Keratinocyte (primary cell): ENCODE measurements around the gene DLGAP1. TPM values are rescaled to one million over a fixed set of nuclear protein-coding genes. Genes with fewer than 3 reads are reported as not detected.

Source experiments
- DNase-seq: peaks from one replicate; pipeline ENCODE4 v3.0.0-alpha.2; 2011; ENCODE audit warnings: low read depth, missing footprints, low spot score
- FAIRE-seq: peaks from 2 replicates; lab custom pipeline; 2011; peaks lifted over from hg19 to GRCh38; lab: Jason Lieb, UNC
- H2AFZ ChIP-seq: 2 replicates; pipeline ENCODE4 v1.6.0; 2012; ENCODE audit warnings: low read length, control low read depth, inconsistent platforms; ENCODE audit not compliant: control insufficient read depth
- H3K27ac ChIP-seq: 2 replicates; pipeline ENCODE4 v1.5.1; 2011; ENCODE audit warnings: low read length; ENCODE audit not compliant: control insufficient read depth, insufficient read depth
- H3K27me3 ChIP-seq: 3 replicates; pipeline ENCODE4 v1.6.0; 2011; ENCODE audit warnings: low read length; ENCODE audit not compliant: control insufficient read depth, insufficient read depth; ENCODE audit errors: extremely low read depth
- H3K36me3 ChIP-seq, 2 experiments: 2 replicates in 1 of 2; 3 replicates in 1 of 2; pipeline ENCODE4 v1.5.1; 2011; ENCODE audit warnings: low read length in 2 of 2, mild to moderate bottlenecking in 1 of 2; ENCODE audit not compliant: control insufficient read depth in 2 of 2, insufficient read depth in 2 of 2; ENCODE audit errors: extremely low read depth in 1 of 2
- H3K4me1 ChIP-seq: 3 replicates; pipeline ENCODE4 v1.5.1; 2011; ENCODE audit warnings: low read length; ENCODE audit not compliant: control insufficient read depth, insufficient read depth; ENCODE audit errors: extremely low read depth
- H3K4me2 ChIP-seq: 3 replicates; pipeline ENCODE4 v1.6.0; 2011; ENCODE audit warnings: low read depth, low read length; ENCODE audit not compliant: control insufficient read depth, insufficient read depth; ENCODE audit errors: extremely low read depth
- H3K4me3 ChIP-seq, 3 experiments: fragments of 200-600 bp in 1 of 3; sonication (generic) in 1 of 3; 2 replicates in 2 of 3; 3 replicates in 1 of 3; pipeline ENCODE4 v1.5.1; 2011 to 2016; ENCODE audit warnings: low read length in 3 of 3, mild to moderate bottlenecking in 3 of 3, control low read depth in 2 of 3, inconsistent platforms in 1 of 3, low read depth in 1 of 3, mixed read lengths in 1 of 3, mixed run types in 1 of 3, moderate library complexity in 1 of 3; ENCODE audit not compliant: control insufficient read depth in 2 of 3, insufficient read depth in 2 of 3; ENCODE audit errors: extremely low read depth in 1 of 3
- H3K79me2 ChIP-seq: 2 replicates; pipeline ENCODE4 v1.6.0; 2012; ENCODE audit warnings: low read length; ENCODE audit not compliant: control insufficient read depth, insufficient read depth
- H3K9ac ChIP-seq: 3 replicates; pipeline ENCODE4 v1.6.0; 2011; ENCODE audit warnings: low read length; ENCODE audit not compliant: control insufficient read depth, insufficient read depth; ENCODE audit errors: extremely low read depth
- H3K9me1 ChIP-seq: 3 replicates; pipeline ENCODE4 v1.6.0; 2011; ENCODE audit warnings: low read length; ENCODE audit not compliant: control insufficient read depth, insufficient read depth; ENCODE audit errors: extremely low read depth
- H3K9me3 ChIP-seq: 2 replicates; pipeline ENCODE4 v1.5.1; 2012; ENCODE audit warnings: low read depth, low read length; ENCODE audit not compliant: control insufficient read depth
- H4K20me1 ChIP-seq: 3 replicates; pipeline ENCODE4 v1.6.0; 2011; ENCODE audit warnings: low read length; ENCODE audit not compliant: control insufficient read depth, insufficient read depth; ENCODE audit errors: extremely low read depth
- EZH2 ChIP-seq: IDR thresholded peaks from one replicate; pipeline ENCODE4 v1.6.1; 2012; ENCODE audit warnings: inconsistent platforms, mild to moderate bottlenecking, low read length, moderate library complexity
- dilution Hi-C: fragments of 300-500 bp; cut with MboI; formaldehyde crosslinking; loops from one replicate; pipeline ENCODE4 v1.7.0; 2020; ENCODE audit warnings: low sequenced_read_pairs; ENCODE audit not compliant: extremely low pct_ligation_motif_present
- polyA plus RNA-seq, 5 experiments: library from polyadenylated mRNA; depleted of rRNA in 3 of 5; stranded (reverse) in 3 of 5; stranded (forward) in 1 of 5; unstranded in 1 of 5; fragments of >200 nt; gene quantifications; 1 replicate in 1 of 5; 2 replicates in 3 of 5; 3 replicates in 1 of 5; pipeline versions ENCODE4 v1.2.1 to v1.2.3, GENCODE V29; 2011 to 2012; ENCODE audit warnings: missing spikeins in 2 of 5, low read depth in 1 of 5, low replicate concordance in 1 of 5
- TF ChIP-seq, protein P1 (sequence below), 3 experiments: IDR thresholded peaks in 1 of 3; conservative IDR thresholded peaks in 1 of 3; optimal IDR thresholded peaks in 1 of 3; 2 replicates in 2 of 3; 3 replicates in 1 of 3; pipeline versions ENCODE3 to v1.5.1; 2011; ENCODE audit warnings: low read length in 3 of 3, mild to moderate bottlenecking in 3 of 3, moderate library complexity in 2 of 3, control low read depth in 1 of 3, inconsistent platforms in 1 of 3; ENCODE audit not compliant: insufficient read depth in 2 of 3; ENCODE audit errors: extremely low read depth in 1 of 3

DLGAP1 gene
- polyA plus RNA-seq, 1 donor (not counting 4 experiments of a cell fraction or from before 2014, with no cell fraction given): not detected

DNA sequence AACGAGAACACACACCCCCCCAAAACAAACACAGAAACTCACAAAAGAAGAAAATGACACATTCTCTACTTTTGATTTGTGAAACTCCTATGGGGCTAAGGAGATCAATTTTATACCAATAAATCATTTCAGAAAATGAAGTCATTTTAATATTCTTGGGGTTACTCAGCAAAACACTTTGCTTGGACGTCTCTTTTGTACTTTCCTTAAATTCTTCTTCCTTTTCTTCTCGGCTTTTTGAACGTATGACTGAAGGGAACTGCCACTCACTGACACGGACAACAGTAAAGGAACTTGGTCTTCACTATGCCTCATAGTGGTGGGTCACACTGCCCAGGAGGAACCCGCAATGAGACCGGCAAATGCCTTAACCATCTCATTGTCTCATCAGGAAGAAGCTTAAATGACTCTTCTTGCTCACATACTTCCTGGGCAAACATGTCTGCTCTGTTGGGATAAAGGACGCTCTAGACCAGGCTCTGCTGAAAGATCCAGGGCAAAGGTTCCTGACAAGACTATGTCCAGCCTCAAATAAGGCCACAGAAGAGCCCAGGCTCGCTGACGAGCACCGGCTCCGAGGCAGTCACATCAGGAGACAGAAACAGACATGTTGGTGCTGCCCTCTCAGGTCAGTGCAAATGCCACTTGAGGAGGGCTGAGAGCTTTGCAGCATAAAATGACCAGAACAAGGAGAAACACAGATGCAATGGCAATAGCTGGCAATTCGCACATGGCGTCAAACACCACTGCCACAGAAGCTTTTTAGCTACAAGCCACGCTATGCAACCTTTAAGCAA, 799.7 kb downstream of the DLGAP1 start:
- Histone ChIP-seq H3K36me3 (no peaks in the 10 kb centered on the region), H3K9me1 (no peaks in the 10 kb centered on the region), H3K4me1 (peaks cover 13% of the 10 kb centered on the region), H2AFZ (no peak overlapping the region), H3K27me3 (no peaks in the 10 kb centered on the region), H3K79me2 (no peaks in the 10 kb centered on the region), H3K9me3 (no peaks in the 10 kb centered on the region), H3K9ac (no peak overlapping the region), H3K4me3 (no peak overlapping the region), H3K27ac (no peak overlapping the region), H4K20me1 (no peaks in the 10 kb centered on the region), H3K4me2 (no peak overlapping the region)
- FAIRE-seq (no peak), DNase-seq (no peak)
- dilution Hi-C loops: no loop called here
- TF ChIP-seq, protein P1, sequence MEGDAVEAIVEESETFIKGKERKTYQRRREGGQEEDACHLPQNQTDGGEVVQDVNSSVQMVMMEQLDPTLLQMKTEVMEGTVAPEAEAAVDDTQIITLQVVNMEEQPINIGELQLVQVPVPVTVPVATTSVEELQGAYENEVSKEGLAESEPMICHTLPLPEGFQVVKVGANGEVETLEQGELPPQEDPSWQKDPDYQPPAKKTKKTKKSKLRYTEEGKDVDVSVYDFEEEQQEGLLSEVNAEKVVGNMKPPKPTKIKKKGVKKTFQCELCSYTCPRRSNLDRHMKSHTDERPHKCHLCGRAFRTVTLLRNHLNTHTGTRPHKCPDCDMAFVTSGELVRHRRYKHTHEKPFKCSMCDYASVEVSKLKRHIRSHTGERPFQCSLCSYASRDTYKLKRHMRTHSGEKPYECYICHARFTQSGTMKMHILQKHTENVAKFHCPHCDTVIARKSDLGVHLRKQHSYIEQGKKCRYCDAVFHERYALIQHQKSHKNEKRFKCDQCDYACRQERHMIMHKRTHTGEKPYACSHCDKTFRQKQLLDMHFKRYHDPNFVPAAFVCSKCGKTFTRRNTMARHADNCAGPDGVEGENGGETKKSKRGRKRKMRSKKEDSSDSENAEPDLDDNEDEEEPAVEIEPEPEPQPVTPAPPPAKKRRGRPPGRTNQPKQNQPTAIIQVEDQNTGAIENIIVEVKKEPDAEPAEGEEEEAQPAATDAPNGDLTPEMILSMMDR (optimal IDR thresholded peaks at IDR 0.05 in 1 of 3, IDR thresholded peaks at IDR 0.05 in 1 of 3, conservative IDR thresholded peaks at IDR 0.05 in 1 of 3; ENCODE audit: extremely low read depth in 1 of 3, insufficient read depth in 2 of 3, low read length in 3 of 3): no peak
- no peak for TF ChIP-seq EZH2

DNA sequence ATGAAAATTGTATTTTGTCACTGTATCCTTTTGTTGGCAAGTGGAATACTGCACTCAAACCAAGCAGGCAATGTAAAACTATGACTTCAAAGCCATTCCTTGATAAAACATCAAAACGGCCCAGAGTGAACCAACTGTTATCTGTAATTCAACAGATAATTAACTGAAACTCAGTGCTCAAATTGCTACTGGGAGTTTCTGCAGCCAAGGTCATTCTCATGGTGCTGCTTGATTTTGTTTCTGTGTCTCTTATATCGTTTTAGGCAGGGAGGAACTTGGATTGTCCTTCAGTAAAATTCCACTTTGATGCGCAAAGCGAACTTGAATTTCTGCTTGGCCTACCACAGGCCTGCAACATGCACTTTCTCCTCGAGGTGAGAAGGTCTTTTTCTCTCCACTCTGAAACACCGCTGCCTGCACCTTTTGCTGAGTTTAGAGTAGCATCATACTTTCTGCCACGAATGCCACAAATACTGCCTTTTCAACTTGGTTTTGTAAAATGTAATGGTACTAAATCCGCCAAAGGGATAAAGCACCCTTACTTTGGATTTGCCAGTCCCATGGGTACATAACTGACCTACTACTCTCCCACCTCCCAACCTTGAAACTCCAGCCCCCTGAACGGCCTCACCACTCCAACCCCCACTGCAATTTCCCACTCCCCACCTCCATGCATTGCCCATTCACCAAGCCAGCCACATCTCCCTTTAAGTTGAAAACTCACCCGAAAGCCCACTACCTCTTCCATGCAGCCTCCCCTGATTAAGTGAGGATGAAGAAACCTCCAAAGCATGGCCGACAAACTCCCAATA, 800.5 kb downstream of the DLGAP1 start:
- FAIRE-seq (no peak), DNase-seq (no peak)
- dilution Hi-C loops: no loop called here
- no peak overlapping the region for H3K4me2 ChIP-seq
- H3K4me3 ChIP-seq: no peak overlapping the region
- H3K9ac ChIP-seq: no peak overlapping the region
- H4K20me1 ChIP-seq: no peaks in the 10 kb centered on the region
- peaks cover 19% of the 10 kb centered on the region for H3K4me1 ChIP-seq
- no peak overlapping the region for H2AFZ ChIP-seq
- TF ChIP-seq EZH2: no peak
- TF ChIP-seq, protein P1 (optimal IDR thresholded peaks at IDR 0.05 in 1 of 3, IDR thresholded peaks at IDR 0.05 in 1 of 3, conservative IDR thresholded peaks at IDR 0.05 in 1 of 3; ENCODE audit: extremely low read depth in 1 of 3, insufficient read depth in 2 of 3, low read length in 3 of 3): no peak
- H3K36me3 ChIP-seq: no peaks in the 10 kb centered on the region
- no peaks in the 10 kb centered on the region for H3K79me2 ChIP-seq
- no peaks in the 10 kb centered on the region for H3K9me1 ChIP-seq
- H3K27me3 ChIP-seq: no peaks in the 10 kb centered on the region
- H3K9me3 ChIP-seq: no peaks in the 10 kb centered on the region
- H3K27ac ChIP-seq: no peak overlapping the region
